IPS DF 6.9 (cell line): ENCODE results near the gene PI4KA.
"Not testable (repeated sequence)": the region's sequence is repeated elsewhere in the genome, so short reads cannot be mapped to it uniquely, and the experiment has no call there.

Source experiments
- DNase-seq: peaks from one replicate; pipeline ENCODE4 v3.0.0-alpha.2; 2013; ENCODE audit warnings: low read depth, low spot score
- H3K27ac ChIP-seq: one replicate; pipeline ENCODE4 v1.5.1; 2013; ENCODE audit warnings: low read length, control low read depth
- H3K27me3 ChIP-seq: 2 replicates; pipeline ENCODE4 v1.6.1; 2013; ENCODE audit warnings: mild to moderate bottlenecking, low read length; ENCODE audit not compliant: control insufficient read depth, insufficient read depth
- H3K36me3 ChIP-seq: 2 replicates; pipeline ENCODE4 v1.6.1; 2013; ENCODE audit warnings: low read length; ENCODE audit not compliant: control insufficient read depth, insufficient read depth
- H3K4me1 ChIP-seq: 2 replicates; pipeline ENCODE4 v1.6.1; 2013; ENCODE audit warnings: low read length; ENCODE audit not compliant: control insufficient read depth, insufficient read depth
- H3K4me3 ChIP-seq: 2 replicates; pipeline ENCODE4 v1.5.1; 2013; ENCODE audit warnings: mild to moderate bottlenecking, low read length
- H3K9me3 ChIP-seq: 2 replicates; pipeline ENCODE4 v1.6.1; 2013; ENCODE audit warnings: low read length, inconsistent platforms; ENCODE audit not compliant: control insufficient read depth, insufficient read depth
- WGBS: extraction: QIAGEN DNeasy Blood & Tissue Kit; methylation state at CpG from one replicate; pipeline ENCODE4 v1.1.7; 2013; ENCODE audit warnings: mixed read lengths, missing lambda C conversion rate; ENCODE audit not compliant: insufficient read length, insufficient coverage; 5-methylcytosine and 5-hydroxymethylcytosine counted together

Gene PI4KA

GRCh38 chr22:20671409-20672081 is 187.1 kb downstream of the PI4KA start:
- Histone ChIP-seq H3K9me3 (no peaks in the 10 kb centered on the region), H3K4me3 (no peak overlapping the region), H3K4me1 (no peaks in the 10 kb centered on the region), H3K36me3 (no peaks in the 10 kb centered on the region), H3K27ac (no peak overlapping the region), H3K27me3 (no peaks in the 10 kb centered on the region)
- WGBS, result no CpG with 5 or more reads among the region's 6 CpGs
- no peak for DNase-seq

- H3K27me3 ChIP-seq, H3K9me3 ChIP-seq, DNase-seq, H3K4me1 ChIP-seq, H3K4me3 ChIP-seq, H3K27ac ChIP-seq, H3K36me3 ChIP-seq: not testable (repeated sequence)
- WGBS, result no CpG with 5 or more reads among the region's 73 CpGs
Measured at GRCh38 chr22:20670457-20671261, 188.0 kb downstream of the PI4KA start.

DNA sequence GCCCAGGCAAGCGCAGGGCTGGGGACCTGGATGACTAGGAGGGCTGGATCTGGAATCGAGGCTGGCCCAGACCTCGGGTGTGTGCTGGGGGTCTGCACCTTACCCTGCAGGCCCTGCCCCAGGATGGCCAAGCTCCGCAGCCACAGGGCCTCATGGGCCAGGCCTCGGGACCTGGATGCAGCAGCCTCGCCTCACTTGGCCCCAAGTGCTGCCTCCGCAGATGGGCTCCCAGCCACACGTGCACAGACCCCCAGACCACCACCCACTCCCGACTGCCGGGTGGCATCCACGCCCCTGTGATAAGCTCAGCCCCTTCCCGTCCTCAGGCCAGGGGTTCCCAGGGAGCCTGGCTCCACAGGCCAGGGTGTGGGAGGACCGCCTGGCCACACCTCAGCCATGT is 188.7 kb downstream of the PI4KA start:
- not testable (repeated sequence) for H3K27ac ChIP-seq, H3K4me1 ChIP-seq, DNase-seq, H3K4me3 ChIP-seq, H3K9me3 ChIP-seq, H3K36me3 ChIP-seq, H3K27me3 ChIP-seq
- no CpG with 5 or more reads among the region's 13 CpGs for WGBS

GRCh38 chr22:20669471-20669870 is 189.1 kb downstream of the PI4KA start:
- no CpG with 5 or more reads among the region's 15 CpGs for WGBS

GRCh38 chr22:20668769-20669168 is 189.8 kb downstream of the PI4KA start:
- H3K9me3 ChIP-seq, DNase-seq, H3K36me3 ChIP-seq, H3K27me3 ChIP-seq, H3K4me1 ChIP-seq, H3K4me3 ChIP-seq, H3K27ac ChIP-seq: not testable (repeated sequence)
- WGBS, result no CpG with 5 or more reads among the region's 13 CpGs

More at GRCh38 chr22:20669471-20669870, 189.1 kb downstream of the PI4KA start:
- H3K4me1 ChIP-seq, H3K27me3 ChIP-seq, DNase-seq, H3K36me3 ChIP-seq, H3K9me3 ChIP-seq, H3K4me3 ChIP-seq, H3K27ac ChIP-seq: not testable (repeated sequence)

DNA sequence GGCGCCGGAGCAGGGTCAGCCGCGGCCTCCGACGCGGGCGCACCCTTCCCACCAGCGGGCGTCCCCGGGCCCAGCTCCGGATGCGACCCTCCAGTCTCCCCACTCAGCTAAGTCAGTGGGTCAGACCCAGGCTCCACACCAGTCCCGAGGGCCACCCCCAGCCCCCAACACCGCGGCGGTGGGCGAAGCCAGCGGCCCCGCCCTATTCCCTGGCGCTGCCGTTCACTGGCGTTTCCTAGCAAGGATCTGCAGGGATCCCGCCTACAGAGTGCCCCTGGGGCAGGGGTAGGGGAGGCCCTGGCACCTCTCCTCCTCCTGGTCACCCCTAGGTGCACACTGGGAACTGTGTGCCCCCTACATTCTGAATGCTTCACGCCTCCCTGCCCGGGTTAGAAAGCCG is 190.4 kb downstream of the PI4KA start:
- not testable (repeated sequence) for H3K4me3 ChIP-seq, DNase-seq, H3K27me3 ChIP-seq, H3K27ac ChIP-seq, H3K9me3 ChIP-seq, H3K4me1 ChIP-seq, H3K36me3 ChIP-seq
- WGBS, result no CpG with 5 or more reads among the region's 27 CpGs

GRCh38 chr22:20667548-20667947 is 191.1 kb downstream of the PI4KA start:
- H3K27ac ChIP-seq, H3K9me3 ChIP-seq, H3K36me3 ChIP-seq, H3K4me1 ChIP-seq, H3K4me3 ChIP-seq, H3K27me3 ChIP-seq, DNase-seq: not testable (repeated sequence)
- WGBS, result no CpG with 5 or more reads among the region's 27 CpGs

- Histone ChIP-seq H3K4me3 (no peak overlapping the region), H3K36me3 (no peaks in the 10 kb centered on the region), H3K9me3 (no peaks in the 10 kb centered on the region), H3K27me3 (no peaks in the 10 kb centered on the region), H3K4me1 (no peaks in the 10 kb centered on the region; the same call in 1 of the 2 replicates), H3K27ac (no peak overlapping the region)
- no CpG with 5 or more reads among the region's 1 CpG for WGBS
- no peak for DNase-seq
Measured at GRCh38 chr22:20666560-20666959, 192.1 kb downstream of the PI4KA start.

GRCh38 chr22:20664594-20664959 is 194.0 kb downstream of the PI4KA start:
- Histone ChIP-seq H3K27me3 (no peaks in the 10 kb centered on the region), H3K27ac (no peak overlapping the region), H3K9me3 (no peaks in the 10 kb centered on the region), H3K4me1 (no peaks in the 10 kb centered on the region; the same call in 1 of the 2 replicates), H3K36me3 (no peaks in the 10 kb centered on the region), H3K4me3 (no peak overlapping the region)
- WGBS, result no CpG with 5 or more reads among the region's 1 CpG
- no peak for DNase-seq

DNA sequence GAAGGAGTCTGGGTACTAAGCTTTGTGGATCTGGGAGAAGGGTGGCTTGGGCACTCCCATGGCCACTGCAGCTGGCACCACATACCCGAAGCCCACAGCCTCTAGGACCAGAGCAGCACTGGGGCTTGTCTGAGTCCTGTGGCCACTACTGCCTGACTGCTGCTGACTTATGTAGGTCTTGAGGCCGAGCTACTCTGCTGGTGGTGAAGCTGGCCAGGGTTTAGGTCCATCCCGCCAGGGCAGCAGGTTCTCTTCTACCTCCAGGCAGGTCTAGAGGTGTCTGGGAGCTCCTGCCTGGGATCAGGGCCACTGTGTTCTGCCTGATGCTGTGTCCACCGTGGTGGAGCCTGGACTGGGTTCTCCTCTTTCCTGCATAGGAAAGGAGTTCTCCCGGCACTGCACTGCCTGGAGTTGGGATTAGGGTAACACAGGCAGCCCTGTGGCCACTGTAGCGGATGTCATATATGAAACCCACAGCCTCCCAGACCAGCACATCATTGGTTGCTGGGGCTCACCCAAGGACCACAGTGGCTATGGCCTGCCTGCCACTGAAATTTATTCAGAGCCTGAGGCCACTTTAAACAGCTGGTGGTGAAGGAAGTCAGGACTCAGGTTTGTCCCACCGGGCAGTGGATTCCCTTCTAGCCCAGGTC is 194.5 kb downstream of the PI4KA start:
- Histone ChIP-seq H3K27me3 (no peaks in the 10 kb centered on the region), H3K27ac (no peak overlapping the region), H3K36me3 (no peaks in the 10 kb centered on the region), H3K4me3 (no peak overlapping the region), H3K9me3 (no peaks in the 10 kb centered on the region), H3K4me1 (no peaks in the 10 kb centered on the region; the same call in 1 of the 2 replicates)
- DNase-seq, result no peak
- no CpG with 5 or more reads among the region's 7 CpGs for WGBS
